Measurements from ENCODE around the gene NRG2. TPM values are rescaled to one million over a fixed set of nuclear protein-coding genes. Genes with fewer than 3 reads are reported as not detected.
A peak's percentile ranks its signal among the peaks of the same experiment; 100 is the strongest.

Gene NRG2
- total RNA-seq, 2 donors from 2014 or later, result 6.6 to 11.1 TPM

DNA sequence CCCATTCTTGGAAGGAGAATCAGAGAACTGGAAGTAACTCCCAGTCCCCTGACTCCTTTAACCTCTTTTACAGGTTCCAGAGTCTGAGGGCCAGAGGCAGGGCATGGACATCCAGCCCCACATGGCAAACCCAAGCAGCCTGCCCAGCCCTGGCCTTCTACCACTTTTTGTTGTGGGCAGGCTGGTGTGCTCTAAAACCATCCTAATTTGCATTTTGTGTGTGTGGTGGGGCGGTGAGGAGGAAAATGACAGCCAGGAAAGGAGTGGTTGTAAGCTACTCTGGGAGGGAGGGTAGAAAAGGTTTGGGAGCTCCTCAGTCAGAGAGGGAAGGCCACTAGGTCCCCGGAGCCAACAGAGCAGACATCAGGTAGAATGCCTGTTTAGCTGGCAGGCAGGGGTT, 156.9 kb downstream of the NRG2 start:
- no peaks in the 10 kb centered on the region for H3K4me1 ChIP-seq (replicated peaks)
- no peak overlapping the region for H3K4me3 ChIP-seq
- no peaks in the 10 kb centered on the region for H3K27me3 ChIP-seq (replicated peaks; ENCODE audit: insufficient read depth)
- no peaks in the 10 kb centered on the region for H3K36me3 ChIP-seq
- intact Hi-C loops (cut with DNase I), result no loop called here
- WGBS, result 53% methylated on average over 2 of the region's 2 CpGs
- no peaks in the 10 kb centered on the region for H3K9me3 ChIP-seq
- TF ChIP-seq, protein P1, sequence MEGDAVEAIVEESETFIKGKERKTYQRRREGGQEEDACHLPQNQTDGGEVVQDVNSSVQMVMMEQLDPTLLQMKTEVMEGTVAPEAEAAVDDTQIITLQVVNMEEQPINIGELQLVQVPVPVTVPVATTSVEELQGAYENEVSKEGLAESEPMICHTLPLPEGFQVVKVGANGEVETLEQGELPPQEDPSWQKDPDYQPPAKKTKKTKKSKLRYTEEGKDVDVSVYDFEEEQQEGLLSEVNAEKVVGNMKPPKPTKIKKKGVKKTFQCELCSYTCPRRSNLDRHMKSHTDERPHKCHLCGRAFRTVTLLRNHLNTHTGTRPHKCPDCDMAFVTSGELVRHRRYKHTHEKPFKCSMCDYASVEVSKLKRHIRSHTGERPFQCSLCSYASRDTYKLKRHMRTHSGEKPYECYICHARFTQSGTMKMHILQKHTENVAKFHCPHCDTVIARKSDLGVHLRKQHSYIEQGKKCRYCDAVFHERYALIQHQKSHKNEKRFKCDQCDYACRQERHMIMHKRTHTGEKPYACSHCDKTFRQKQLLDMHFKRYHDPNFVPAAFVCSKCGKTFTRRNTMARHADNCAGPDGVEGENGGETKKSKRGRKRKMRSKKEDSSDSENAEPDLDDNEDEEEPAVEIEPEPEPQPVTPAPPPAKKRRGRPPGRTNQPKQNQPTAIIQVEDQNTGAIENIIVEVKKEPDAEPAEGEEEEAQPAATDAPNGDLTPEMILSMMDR (IDR thresholded peaks at IDR 0.05), result no peak
- no peak for TF ChIP-seq POLR2AphosphoS5 (IDR thresholded peaks at IDR 0.05)
- no peak for TF ChIP-seq POLR2A (IDR thresholded peaks at IDR 0.05)
- peak overlapping the region in 1 of 2 donors; percentile 17 for H3K27ac ChIP-seq
- DNase-seq (ENCODE audit: low spot score), result no peak

DNA sequence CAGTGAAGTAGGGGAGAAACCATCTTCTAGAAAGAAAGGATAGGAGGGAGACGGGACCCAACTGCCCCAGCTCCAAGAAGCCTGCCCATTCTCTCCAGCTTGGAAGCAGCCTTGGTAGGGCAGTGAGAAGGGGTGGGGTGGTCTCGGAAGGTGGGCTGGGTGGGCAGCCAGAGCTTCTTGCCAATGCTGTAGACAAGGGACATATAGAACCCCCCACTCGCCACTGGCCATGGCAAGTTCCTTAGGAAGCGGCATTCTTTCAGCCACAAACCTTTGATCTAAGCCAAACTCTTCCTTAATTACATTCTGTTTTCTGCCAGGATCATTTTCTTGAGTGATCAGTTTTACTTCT, 157.3 kb downstream of the NRG2 start:
- Histone ChIP-seq H3K36me3 (no peaks in the 10 kb centered on the region), H3K4me1 (replicated peaks) (no peaks in the 10 kb centered on the region), H3K27me3 (replicated peaks; ENCODE audit: insufficient read depth) (no peaks in the 10 kb centered on the region), H3K27ac (peak overlapping the region in 1 of 2 donors; percentile 17), H3K9me3 (no peaks in the 10 kb centered on the region), H3K4me3 (no peak overlapping the region)
- intact Hi-C loops (cut with DNase I), result no loop called here
- no peak for DNase-seq (ENCODE audit: low spot score)
- TF ChIP-seq POLR2A (IDR thresholded peaks at IDR 0.05) (no peak), POLR2AphosphoS5 (IDR thresholded peaks at IDR 0.05) (no peak)
- TF ChIP-seq, protein P1 (IDR thresholded peaks at IDR 0.05), result no peak
- WGBS, result 82% methylated on average over 4 of the region's 4 CpGs

DNA sequence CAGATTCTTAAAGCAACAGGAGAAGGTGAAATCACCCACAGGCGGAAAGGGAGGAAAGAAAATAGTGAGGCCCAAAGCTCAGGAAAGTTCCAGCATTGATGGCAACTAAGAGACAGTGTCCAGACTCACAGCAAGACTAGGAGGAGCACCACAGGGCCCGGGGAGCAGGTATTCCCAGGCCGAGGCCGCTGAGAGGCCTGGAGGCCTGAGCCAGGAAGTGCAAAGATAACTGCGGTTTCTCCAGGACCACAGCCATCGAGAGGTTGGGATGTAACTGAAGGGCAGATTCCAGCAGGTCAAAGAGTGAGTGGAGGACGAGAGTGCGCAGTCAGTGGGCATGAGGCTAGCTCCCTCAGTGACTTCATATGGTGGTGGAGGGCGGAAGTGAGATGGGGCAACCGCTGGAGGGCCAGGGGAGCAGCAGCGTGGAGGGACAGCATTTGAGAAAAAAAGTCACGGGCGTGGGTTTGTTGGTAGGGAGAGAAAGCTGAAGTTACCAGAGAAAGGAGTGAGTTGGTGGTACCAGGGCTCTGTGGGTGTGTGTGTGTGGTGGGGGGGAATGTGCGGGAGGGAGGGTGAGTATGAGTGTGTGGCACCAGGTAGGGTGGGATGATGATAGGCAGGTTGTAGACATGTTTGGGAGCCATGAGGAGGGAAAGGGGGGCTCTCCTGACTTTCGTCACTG, 157.8 kb downstream of the NRG2 start:
- Histone ChIP-seq H3K27ac (peak overlapping the region; percentile 53 to 69), H3K27me3 (replicated peaks; ENCODE audit: insufficient read depth) (no peaks in the 10 kb centered on the region), H3K9me3 (no peaks in the 10 kb centered on the region), H3K4me3 (no peak overlapping the region), H3K4me1 (replicated peaks) (no peaks in the 10 kb centered on the region), H3K36me3 (no peaks in the 10 kb centered on the region)
- DNase-seq (ENCODE audit: low spot score), result no peak
- TF ChIP-seq, protein P1 (IDR thresholded peaks at IDR 0.05), result no peak
- TF ChIP-seq POLR2AphosphoS5 (IDR thresholded peaks at IDR 0.05) (no peak), POLR2A (IDR thresholded peaks at IDR 0.05) (no peak)
- intact Hi-C loops (cut with DNase I), result no loop called here
- WGBS, result 93% methylated on average over 15 of the region's 15 CpGs

DNA sequence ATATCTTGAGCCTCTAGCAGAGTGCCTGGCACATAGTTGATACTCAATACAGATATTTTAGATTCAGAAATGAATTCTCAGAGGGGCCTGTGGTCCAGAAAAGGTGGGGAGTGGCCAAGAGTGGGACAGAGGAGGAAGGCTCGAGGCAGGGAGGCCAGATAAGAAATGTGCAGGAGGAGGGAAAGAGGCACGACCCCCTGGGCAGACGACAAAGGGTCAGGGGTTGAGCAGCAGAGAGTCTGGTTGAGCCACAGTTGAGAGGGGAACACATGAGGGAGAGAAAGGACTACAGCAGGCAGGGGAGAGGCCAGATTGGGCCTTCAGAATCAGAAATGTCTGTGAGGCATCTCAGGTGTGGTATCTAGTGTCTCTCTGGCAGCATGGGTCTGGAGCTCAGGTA, 158.4 kb downstream of the NRG2 start:
- WGBS, result 70% methylated on average over 3 of the region's 3 CpGs
- Histone ChIP-seq H3K36me3 (no peaks in the 10 kb centered on the region), H3K4me1 (replicated peaks) (no peaks in the 10 kb centered on the region), H3K9me3 (no peaks in the 10 kb centered on the region), H3K27me3 (replicated peaks; ENCODE audit: insufficient read depth) (no peaks in the 10 kb centered on the region), H3K4me3 (no peak overlapping the region), H3K27ac (peak overlapping the region; percentile 53 to 69)
- no peak for DNase-seq (ENCODE audit: low spot score)
- TF ChIP-seq, protein P1 (IDR thresholded peaks at IDR 0.05), result no peak
- TF ChIP-seq POLR2AphosphoS5 (IDR thresholded peaks at IDR 0.05) (no peak), POLR2A (IDR thresholded peaks at IDR 0.05) (no peak)
- intact Hi-C loops (cut with DNase I), result no loop called here

DNA sequence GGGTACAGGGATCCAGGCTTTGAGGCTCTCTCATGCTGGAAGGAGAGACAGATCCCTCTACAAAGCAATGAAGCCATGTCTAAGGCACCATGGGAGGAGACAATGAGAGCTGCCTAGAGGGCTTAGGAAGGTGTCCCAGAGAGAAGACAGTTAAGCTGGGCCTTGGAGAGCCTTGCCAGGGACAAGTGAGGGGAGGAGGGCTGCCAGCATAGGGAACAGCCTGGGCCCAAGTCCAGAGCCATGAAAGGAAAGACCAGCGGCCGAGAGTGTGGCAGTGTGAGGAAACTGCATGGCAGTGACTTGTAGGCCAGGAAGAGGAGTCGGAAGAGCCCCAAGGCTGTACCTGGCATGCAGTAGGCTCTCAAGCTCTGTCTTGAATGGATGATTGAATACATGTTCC, 159.0 kb downstream of the NRG2 start:
- H3K27me3 ChIP-seq (replicated peaks; ENCODE audit: insufficient read depth), result no peaks in the 10 kb centered on the region
- no peaks in the 10 kb centered on the region for H3K4me1 ChIP-seq (replicated peaks)
- H3K4me3 ChIP-seq, result no peak overlapping the region
- peak; percentile 63 for DNase-seq (ENCODE audit: low spot score)
- no peaks in the 10 kb centered on the region for H3K36me3 ChIP-seq
- no peaks in the 10 kb centered on the region for H3K9me3 ChIP-seq
- intact Hi-C loops (cut with DNase I), result no loop called here
- peak overlapping the region; percentile 53 to 69 for H3K27ac ChIP-seq
- 29% methylated on average over 3 of the region's 3 CpGs for WGBS
- TF ChIP-seq, protein P1 (IDR thresholded peaks at IDR 0.05), result no peak
- TF ChIP-seq POLR2AphosphoS5 (IDR thresholded peaks at IDR 0.05), result peak; percentile 54

All from prostate gland (tissue), 2 donors.